HT1080 (cell line): ENCODE results near the gene RASL11A. TPM values are rescaled to one million over a fixed set of nuclear protein-coding genes. Genes with fewer than 3 reads are reported as not detected.

Experiments
- small RNA-seq: library from RNA; depleted of rRNA; stranded (forward); fragments of <200 nt; gene quantifications from one replicate; pipeline ENCODE3, GENCODE V24; 2014
- total RNA-seq: library from RNA; depleted of rRNA; stranded (reverse); fragments of >200 nt; shearing (Covaris generic); gene quantifications from 2 replicates; pipeline ENCODE4 v1.2.3, GENCODE V29; 2014; rRNA removed

The RASL11A gene
- total RNA-seq, 1 experiment from 2014 or later, result 16.2 TPM

Small RNA genes within 50 kb of the gene (small RNA-seq; reads per million reads assigned to genes)
- gene SNORA27 (not detected), gene SNORD102 (not detected)

Other genes with a start within 250 kb of the RASL11A start
- gene USP12, start 99.0 kb upstream of the RASL11A start, total RNA-seq, result 34.1 and 42.1 TPM in 2 replicates
- 982 and 1,844 TPM in 2 replicates for gene RPL21, start 19.3 kb upstream of the RASL11A start, total RNA-seq
- 108 and 127 TPM in 2 replicates for gene GTF3A, start 153.8 kb downstream of the RASL11A start, total RNA-seq
- gene MTIF3, start 179.7 kb downstream of the RASL11A start, total RNA-seq, result 25.0 and 40.3 TPM in 2 replicates